Heart right ventricle (tissue), 16 donors: ENCODE results near the gene TBC1D12. TPM values are rescaled to one million over a fixed set of nuclear protein-coding genes. Genes with fewer than 3 reads are reported as not detected.

Experiments used
- ATAC-seq, 8 donors: fragments of 200-7000 bp; cut with Tn5 transposase; one replicate each; pipeline ENCODE4 v1.9.1; 2020; ENCODE audit warnings: mild to moderate bottlenecking in 8 of 8, moderate library complexity in 8 of 8, moderate number of reproducible peaks in 1 of 8
- DNase-seq, 2 donors: peaks; one replicate each; pipeline ENCODE4 v3.0.0-alpha.2; 2020
- H3K27ac ChIP-seq, 10 donors: fragments of 200-600 bp; sonication (generic) in 2 of 10; one replicate each; pipeline versions ENCODE4 v1.5.0 to v1.8.0; 2020 to 2022; ENCODE audit warnings: mild to moderate bottlenecking in 3 of 10
- H3K27me3 ChIP-seq, 7 donors: fragments of 200-600 bp; one replicate each; pipeline ENCODE4 v1.8.0; 2021 to 2022; ENCODE audit warnings: mild to moderate bottlenecking in 2 of 7
- H3K36me3 ChIP-seq, 9 donors: fragments of 200-600 bp; sonication (generic) in 1 of 9; one replicate each; pipeline versions ENCODE4 v1.5.0 to v1.8.0; 2020 to 2022; ENCODE audit warnings: mild to moderate bottlenecking in 2 of 9
- H3K4me1 ChIP-seq, 9 donors: fragments of 200-600 bp; sonication (generic) in 1 of 9; one replicate each; pipeline versions ENCODE4 v1.5.0 to v1.8.0; 2020 to 2022; ENCODE audit warnings: mild to moderate bottlenecking in 4 of 9
- H3K4me3 ChIP-seq, 10 donors: fragments of 200-600 bp; sonication (generic) in 2 of 10; one replicate each; pipeline versions ENCODE4 v1.5.0 to v1.8.0; 2020 to 2022; ENCODE audit warnings: mild to moderate bottlenecking in 7 of 10, moderate library complexity in 2 of 10
- H3K9me3 ChIP-seq, 11 donors: fragments of 200-600 bp in 10 of 11; sonication (generic) in 2 of 11; one replicate each; pipeline versions ENCODE4 v1.5.0 to v1.8.0; 2013 to 2022; ENCODE audit warnings: mild to moderate bottlenecking in 2 of 11, control low read depth in 1 of 11, moderate library complexity in 1 of 11
- CTCF ChIP-seq, 9 donors: fragments of 200-600 bp; sonication (generic) in 2 of 9; IDR thresholded peaks; one replicate each; pipeline versions ENCODE4 v1.5.0 to v1.8.0; 2021 to 2022; ENCODE audit warnings: antibody characterized with exemption in 9 of 9, mild to moderate bottlenecking in 5 of 9, moderate library complexity in 1 of 9
- WGBS, 2 donors: extraction: QIAGEN DNeasy Blood & Tissue Kit; methylation state at CpG; one replicate each; pipeline ENCODE4 v1.1.7; 2013; ENCODE audit warnings: inconsistent platforms in 1 of 2; 5-methylcytosine and 5-hydroxymethylcytosine counted together
- intact Hi-C, 10 donors: fragments of 100-400 bp; cut with DNase I; formaldehyde crosslinking; loops; one replicate each; pipeline versions ENCODE4 v1.11.1 to v1.14.2; 2022
- polyA plus RNA-seq, 2 donors: library from polyadenylated mRNA; stranded (reverse); fragments of 200-250 nt; gene quantifications; one replicate each; pipeline ENCODE4 v1.2.3, GENCODE V29; 2013
- total RNA-seq, 10 donors: library from RNA; stranded (reverse); fragmentation: NEBNext Ultra II Directional in 3 of 10; extraction: Animal tissue kit (Norgen Biotek cat#: 25700) in 3 of 10; gene quantifications; one replicate each; pipeline versions ENCODE4 v1.2.1 to v1.2.4, GENCODE V29; 2021 to 2023
- donor health status: Arrhythmogenic right ventricular cardiomyopathy.
- donor health status: ischemic (EF 13 %, LVEDD 7.1; RV severe dilation, severe dysfunction).
- donor health status: healthy with polysubstance abuse.
- donor health status: DM: no; HTN: yes; CAD: no.
- donor health status: DM: no; HTN: no; CAD: no.
- donor health status: ischemic (EF 25% LVEDD 6.9; RV normal size, moderate dysfunction).
- donor health status: ischemic (EF 25% LVEDD 5.7; RV mildly dilated, moderate dysfunction).
- donor health status: healthy.
- donor health status: DM: yes; HTN: yes; CAD: no.
- donor health status: Ischemic cardiomyopathy.
- donor health status: ischemic (EF 35%, LVEDD 5.7; RV mildly dilated, moderate dysfunction).
- donor health status: nonischemic (EF 11% LVEDD 7.7; RV severe dilation, severe dysfunction).
- donor health status: DM: yes; HTN: yes; CAD: no.
- donor health status: PGD.
- donor health status: ischemic (EF 29% LVEDD 5.4; RV normal size, mild dysfunction).
- donor health status: nonischemic (EF 23%, LVEDD 6.1; RV moderate dilation, normal function).

The TBC1D12 gene
- total and polyA plus RNA-seq, 12 donors, result 3.7 to 22.9 (median 5.0) TPM

- H3K27me3 ChIP-seq, result no peaks in the 10 kb centered on the region
- no peak overlapping the region for H3K4me3 ChIP-seq
- intact Hi-C loops, result no loop called here
- TF ChIP-seq CTCF (IDR thresholded peaks at IDR 0.05), result no peak
- ATAC-seq (peak in 5 of 8 donors; percentile 38 to 81 (median 63)), DNase-seq (no peak)
- H3K4me1 ChIP-seq, result peaks cover 0 to 4% (median 0%) of the 10 kb centered on the region in 9 donors
- peaks cover 0 to 40% (median 14%) of the 10 kb centered on the region in 11 donors for H3K9me3 ChIP-seq
- H3K27ac ChIP-seq, result peak overlapping the region in 1 of 10 donors; percentile 10
- peaks cover 0 to 24% (median 0%) of the 10 kb centered on the region in 9 donors for H3K36me3 ChIP-seq
Measured at GRCh38 chr10:94450782-94451181, 48.4 kb downstream of the TBC1D12 start.

- TF ChIP-seq CTCF (IDR thresholded peaks at IDR 0.05), result no peak
- ATAC-seq, result no peak
- peaks cover 0 to 49% (median 21%) of the 10 kb centered on the region in 11 donors for H3K9me3 ChIP-seq
- intact Hi-C loops, result no loop called here
- 98 to 100% methylated on average over 1 of the region's 1 CpG for WGBS, 2 donors
- no peak for DNase-seq
- H3K4me1 ChIP-seq, result peaks cover 0 to 4% (median 0%) of the 10 kb centered on the region in 9 donors
- peaks cover 0 to 29% (median 0%) of the 10 kb centered on the region in 9 donors for H3K36me3 ChIP-seq
- no peak overlapping the region for H3K4me3 ChIP-seq
- H3K27ac ChIP-seq, result no peak overlapping the region
- H3K27me3 ChIP-seq, result no peaks in the 10 kb centered on the region
Measured at GRCh38 chr10:94451883-94452519, 49.7 kb downstream of the TBC1D12 start.

- Histone ChIP-seq H3K9me3 (peaks cover 0 to 65% (median 34%) of the 10 kb centered on the region in 11 donors), H3K36me3 (peaks cover 0 to 24% (median 4%) of the 10 kb centered on the region in 9 donors), H3K27me3 (no peaks in the 10 kb centered on the region), H3K4me3 (no peak overlapping the region), H3K27ac (no peak overlapping the region), H3K4me1 (no peaks in the 10 kb centered on the region)
- intact Hi-C loops, result no loop called here
- ATAC-seq (no peak), DNase-seq (no peak)
- 96 to 99% methylated on average over 2 of the region's 2 CpGs for WGBS, 2 donors
- TF ChIP-seq CTCF (IDR thresholded peaks at IDR 0.05), result no peak
Measured at GRCh38 chr10:94456942-94457341, 54.6 kb downstream of the TBC1D12 start.

GRCh38 chr10:94459385-94459784 is 57.0 kb downstream of the TBC1D12 start:
- H3K27me3 ChIP-seq, result no peaks in the 10 kb centered on the region
- DNase-seq (no peak), ATAC-seq (peak in 1 of 8 donors; percentile 57)
- H3K4me3 ChIP-seq, result no peak overlapping the region
- H3K4me1 ChIP-seq, result no peaks in the 10 kb centered on the region
- no peak overlapping the region for H3K27ac ChIP-seq
- H3K36me3 ChIP-seq, result peaks cover 0 to 21% (median 4%) of the 10 kb centered on the region in 9 donors
- no peak for TF ChIP-seq CTCF (IDR thresholded peaks at IDR 0.05)
- intact Hi-C loops, result no loop called here
- 97 to 98% methylated on average over 24 to 25 of the region's 25 CpGs for WGBS, 2 donors
- H3K9me3 ChIP-seq, result peaks cover 0 to 81% (median 41%) of the 10 kb centered on the region in 11 donors
